ENCODE data around the gene PVR.
"Not testable (repeated sequence)": the region's sequence is repeated elsewhere in the genome, so short reads cannot be mapped to it uniquely, and the experiment has no call there.

PVR gene

DNA sequence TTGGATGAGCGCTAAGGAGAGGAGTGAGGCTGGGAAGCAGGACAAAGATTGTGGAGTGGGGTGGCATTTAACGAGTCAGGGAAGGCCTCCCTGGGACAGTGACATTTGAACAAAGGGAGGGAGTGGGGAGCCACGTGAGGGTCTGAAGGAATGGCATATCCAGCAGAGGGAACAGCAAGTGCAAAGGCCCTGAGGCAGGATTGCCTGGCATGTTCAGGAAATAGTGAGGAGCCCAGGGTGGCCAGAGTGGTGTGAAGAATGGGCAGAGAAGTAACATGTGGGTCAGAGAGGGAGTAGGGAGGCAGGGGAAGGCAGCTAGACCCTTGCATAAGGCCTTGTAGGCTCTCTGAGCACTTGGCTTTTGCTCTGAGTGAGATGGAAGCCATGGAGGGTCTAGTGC, 14.9 kb upstream of the PVR start:
- H3K4me3 ChIP-seq (ENCODE audit: low read length), result no peak overlapping the region
- no peak for TF ChIP-seq ZNF274 (IDR thresholded peaks at IDR 0.05; ENCODE audit: low read depth, low read length)

DNA sequence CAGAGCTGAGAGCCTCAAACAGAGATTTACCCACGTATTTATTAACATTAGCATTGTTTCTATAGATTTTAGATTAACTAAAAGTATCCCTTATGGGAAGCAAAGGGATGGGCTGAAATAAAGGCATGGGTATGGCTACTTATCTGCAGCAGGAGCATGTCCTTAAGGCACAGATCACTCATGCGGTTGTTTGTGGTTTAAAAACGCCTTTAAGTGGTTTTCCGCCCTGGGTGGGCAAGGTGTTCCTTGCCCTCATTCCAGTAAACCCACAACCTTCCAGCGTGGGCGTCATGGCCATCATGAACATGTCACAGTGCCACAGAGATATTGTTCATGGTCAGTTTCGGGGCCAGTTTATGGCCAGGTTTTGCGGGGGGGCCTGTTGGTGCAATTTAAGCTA, 12.1 kb upstream of the PVR start:
- not testable (repeated sequence) for H3K4me3 ChIP-seq (ENCODE audit: low read length)

DNA sequence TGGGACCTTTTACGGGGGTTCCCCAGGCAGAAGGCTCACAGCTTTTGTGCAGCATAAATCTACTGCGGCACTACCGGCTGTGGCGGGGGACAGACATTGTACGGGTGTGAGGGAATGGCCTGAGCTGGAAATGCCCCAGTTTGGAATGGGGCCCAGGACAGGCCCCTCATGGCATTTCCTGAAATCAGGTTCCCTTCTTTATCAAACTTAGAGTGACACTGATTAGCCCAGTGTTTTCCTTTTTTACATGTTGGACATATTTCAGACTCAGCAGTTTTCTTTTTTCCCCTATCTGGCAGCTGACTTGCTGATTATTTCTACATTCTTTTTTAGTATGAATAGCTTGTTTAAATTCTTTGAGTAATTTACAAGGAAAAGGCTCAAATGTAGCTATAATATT, 9.7 kb upstream of the PVR start:
- not testable (repeated sequence) for H3K4me3 ChIP-seq (ENCODE audit: low read length)

DNA sequence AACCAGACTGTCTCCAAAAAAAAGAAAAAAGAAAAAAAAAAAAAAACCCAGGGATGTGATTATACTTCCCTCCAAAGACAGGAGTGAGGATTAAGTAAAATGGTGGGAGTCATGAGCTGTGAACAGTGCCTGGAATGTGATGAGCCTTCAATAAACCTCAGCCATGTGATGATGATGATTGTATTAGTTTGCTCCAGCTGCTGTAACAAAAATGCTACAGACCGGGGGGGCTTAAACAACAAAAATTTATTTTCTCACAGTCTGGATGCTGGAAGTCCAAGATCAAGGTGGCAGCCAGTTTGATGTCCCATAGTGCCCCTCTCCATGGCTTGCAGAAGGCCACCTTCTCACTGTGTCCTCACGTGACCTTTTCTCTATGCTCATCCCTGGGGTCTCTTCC, 8.9 kb upstream of the PVR start:
- TF ChIP-seq ZNF274 (IDR thresholded peaks at IDR 0.05; ENCODE audit: low read depth, low read length), result no peak
- no peak overlapping the region for H3K4me3 ChIP-seq (ENCODE audit: low read length)

DNA sequence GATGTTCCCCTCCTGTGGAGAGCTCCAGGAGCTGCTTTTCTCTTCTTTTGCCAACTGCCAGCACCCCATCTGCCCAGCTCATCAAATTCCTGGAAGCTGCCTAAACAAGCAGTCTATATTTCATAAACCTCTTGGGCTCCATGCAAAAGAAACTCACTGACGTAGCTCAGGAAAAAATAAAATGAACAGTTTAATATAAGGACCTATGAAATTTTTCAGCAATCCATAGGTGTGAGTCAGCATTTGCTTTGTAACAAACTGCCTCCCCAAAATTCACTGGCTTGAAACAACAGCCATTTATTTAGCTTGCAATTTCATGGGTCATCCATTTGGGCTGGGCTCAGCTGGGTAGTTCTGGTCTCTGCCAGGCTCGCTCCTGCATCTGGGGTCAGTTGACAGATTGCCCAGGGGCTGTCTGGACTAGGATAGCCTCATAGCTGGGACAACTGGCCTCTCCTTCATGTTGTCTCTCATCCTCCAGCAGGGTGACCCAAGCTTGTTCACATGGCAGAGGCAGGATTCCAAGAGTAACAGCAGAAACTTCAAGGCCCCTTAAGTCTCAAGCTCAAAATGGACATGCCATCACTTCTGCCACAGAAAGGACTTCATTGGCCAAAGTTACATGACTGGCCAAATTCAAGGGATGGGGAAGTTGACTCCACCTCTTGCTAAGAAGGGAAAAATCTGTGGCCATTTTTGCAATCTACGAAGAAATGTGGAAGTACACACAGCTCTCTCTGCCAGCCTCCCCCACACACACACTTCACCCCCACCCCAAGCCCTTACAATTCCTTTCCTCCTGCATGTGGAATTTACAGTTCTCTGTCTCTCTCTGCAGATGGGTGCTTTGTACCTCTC, 7.9 kb upstream of the PVR start:
- no peak overlapping the region for H3K4me3 ChIP-seq (ENCODE audit: low read length)
- TF ChIP-seq ZNF274 (IDR thresholded peaks at IDR 0.05; ENCODE audit: low read depth, low read length), result no peak

DNA sequence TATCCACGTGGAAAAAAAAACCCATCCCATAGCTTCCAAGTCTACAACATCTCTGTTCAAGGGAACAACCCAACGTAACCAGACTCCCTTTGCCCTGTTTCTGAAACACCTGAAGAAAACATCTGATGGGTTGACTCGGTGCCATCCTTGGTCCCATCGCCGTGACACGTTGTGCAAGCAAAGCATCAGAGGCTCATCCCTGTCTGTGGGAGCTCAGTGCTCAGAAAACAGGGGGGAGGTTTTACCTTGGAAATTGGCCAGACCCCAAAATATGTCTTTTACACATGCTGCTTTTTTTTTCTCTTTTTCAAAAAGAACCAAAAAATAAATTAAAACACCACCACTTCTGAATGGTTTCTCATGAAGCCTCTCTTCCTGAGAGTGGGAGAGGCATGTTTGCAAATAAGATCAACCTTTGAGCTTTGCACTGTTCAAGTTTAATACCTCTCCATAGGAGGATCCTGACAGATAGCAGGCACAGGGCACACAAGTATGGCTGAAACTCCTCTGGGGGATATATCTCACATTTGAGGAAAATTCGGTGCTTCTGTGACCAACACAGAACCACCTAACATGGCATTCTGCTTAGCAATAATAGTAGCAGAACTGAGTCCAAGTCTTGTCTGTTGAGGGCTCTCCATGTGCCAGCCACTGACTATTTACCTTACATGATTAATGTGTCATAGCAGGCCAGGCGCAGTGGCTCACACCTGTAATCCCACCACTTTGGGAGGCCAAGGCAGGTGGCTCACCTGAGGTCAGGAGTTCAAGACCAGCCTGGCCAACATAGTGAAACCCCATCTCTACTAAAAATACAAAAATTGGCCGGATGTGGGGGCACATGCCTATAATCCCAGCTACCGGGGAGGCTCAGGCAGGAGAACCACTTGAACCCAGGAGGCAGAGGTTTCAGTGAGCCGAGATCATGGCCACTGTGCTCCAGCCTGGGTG, 7.0 kb upstream of the PVR start:
- H3K4me3 ChIP-seq (ENCODE audit: low read length), result no peak overlapping the region
- TF ChIP-seq ZNF274 (IDR thresholded peaks at IDR 0.05; ENCODE audit: low read depth, low read length), result no peak

DNA sequence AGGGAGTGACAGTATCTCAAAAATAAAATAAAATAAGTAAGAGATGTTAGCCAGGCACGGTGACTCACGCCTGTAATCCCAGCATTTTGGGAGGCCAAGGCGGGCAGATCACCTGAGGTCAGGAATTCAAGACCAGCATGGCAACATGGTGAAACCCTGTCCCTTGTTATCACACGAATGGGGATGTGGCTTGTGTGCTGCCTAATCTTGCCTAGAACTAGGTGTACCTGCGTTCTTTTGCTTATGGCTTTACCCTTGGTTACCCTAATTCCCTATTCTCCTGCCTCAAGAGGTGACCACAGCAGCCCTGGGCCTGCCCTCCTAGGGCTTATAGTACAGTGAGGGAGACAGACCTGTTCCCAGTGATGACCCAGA, 6.3 kb upstream of the PVR start:
- H3K4me3 ChIP-seq (ENCODE audit: low read length), result no peak overlapping the region
- TF ChIP-seq ZNF274 (IDR thresholded peaks at IDR 0.05; ENCODE audit: low read depth, low read length), result no peak

DNA sequence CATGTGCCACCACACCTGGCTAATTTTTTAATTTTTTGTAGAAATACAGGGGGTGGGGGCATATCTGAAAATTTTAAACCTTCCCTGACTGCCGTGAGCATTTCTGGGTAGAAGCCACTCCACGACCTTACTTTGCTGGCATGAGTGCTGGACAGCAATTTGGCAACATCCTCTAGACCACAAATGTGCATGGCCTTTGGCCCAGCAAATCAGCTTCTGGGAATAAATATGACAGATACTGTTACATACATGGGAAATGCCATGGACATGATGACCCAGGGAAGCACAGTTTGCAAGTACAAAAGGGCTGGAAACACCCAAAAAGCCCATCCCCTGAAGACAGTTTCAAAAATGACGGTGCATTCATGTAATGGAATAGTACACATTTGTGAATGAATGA, 3.2 kb upstream of the PVR start:
- no peak for TF ChIP-seq ZNF274 (IDR thresholded peaks at IDR 0.05; ENCODE audit: low read depth, low read length)
- no peak overlapping the region for H3K4me3 ChIP-seq (ENCODE audit: low read length)

DNA sequence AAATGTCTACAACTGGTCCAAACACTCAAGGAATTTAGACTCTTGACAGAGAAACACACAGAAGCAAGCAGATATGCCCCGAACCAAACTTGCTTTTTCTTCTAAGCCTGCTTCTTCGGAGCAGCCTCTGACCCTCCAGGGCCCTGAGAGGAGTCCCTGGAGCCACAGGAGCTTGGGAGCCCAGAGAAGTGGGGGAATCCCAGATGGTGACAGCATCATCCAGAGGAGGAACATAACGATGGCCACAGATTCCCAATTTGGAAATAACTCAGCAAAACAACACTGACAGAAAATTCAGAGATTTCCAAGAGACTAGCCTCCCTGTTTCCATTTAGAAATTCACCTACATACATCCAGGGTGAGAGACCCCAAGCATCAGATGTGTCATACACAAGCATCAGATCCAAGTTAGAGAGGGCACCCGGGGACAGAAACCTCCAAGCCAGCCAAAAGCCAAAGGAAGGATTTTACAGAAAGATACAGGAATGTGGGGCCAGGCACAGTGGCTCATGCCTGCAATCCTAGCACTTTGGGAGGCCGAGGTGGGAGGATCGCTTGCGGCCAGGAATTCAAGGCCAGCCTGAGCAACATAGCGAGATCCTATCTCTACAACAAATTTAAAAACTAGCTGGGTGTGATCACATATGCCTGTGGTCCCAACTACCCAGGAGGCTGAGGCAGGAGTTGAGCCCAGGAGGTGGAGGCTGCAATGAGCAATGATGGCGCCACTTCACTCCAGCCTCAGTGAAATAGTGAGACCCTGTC, 2.0 kb upstream of the PVR start:
- no peak overlapping the region for H3K4me3 ChIP-seq (ENCODE audit: low read length)
- no peak for TF ChIP-seq ZNF274 (IDR thresholded peaks at IDR 0.05; ENCODE audit: low read depth, low read length)

DNA sequence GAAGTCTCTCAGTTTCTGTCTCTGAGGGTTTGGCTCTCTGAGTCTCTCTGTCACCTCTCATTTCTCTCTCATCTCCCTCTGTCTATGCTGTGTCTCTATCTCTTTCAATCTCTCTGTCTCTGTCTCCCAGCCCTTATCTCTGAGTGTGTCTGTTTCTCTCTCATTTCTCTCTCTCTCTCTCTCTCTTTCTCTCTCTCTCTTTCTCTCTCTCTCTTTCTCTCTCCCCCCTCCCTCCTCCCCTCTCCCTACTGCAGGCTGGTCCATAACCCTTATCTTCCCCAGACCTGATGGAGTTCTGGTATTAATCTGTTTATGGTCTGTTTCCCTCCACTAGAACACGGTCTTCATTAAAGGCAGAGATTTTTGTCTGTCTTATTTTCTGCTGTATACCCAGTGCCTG, 1.3 kb upstream of the PVR start:
- no peak for TF ChIP-seq ZNF274 (IDR thresholded peaks at IDR 0.05; ENCODE audit: low read depth, low read length)

DNA sequence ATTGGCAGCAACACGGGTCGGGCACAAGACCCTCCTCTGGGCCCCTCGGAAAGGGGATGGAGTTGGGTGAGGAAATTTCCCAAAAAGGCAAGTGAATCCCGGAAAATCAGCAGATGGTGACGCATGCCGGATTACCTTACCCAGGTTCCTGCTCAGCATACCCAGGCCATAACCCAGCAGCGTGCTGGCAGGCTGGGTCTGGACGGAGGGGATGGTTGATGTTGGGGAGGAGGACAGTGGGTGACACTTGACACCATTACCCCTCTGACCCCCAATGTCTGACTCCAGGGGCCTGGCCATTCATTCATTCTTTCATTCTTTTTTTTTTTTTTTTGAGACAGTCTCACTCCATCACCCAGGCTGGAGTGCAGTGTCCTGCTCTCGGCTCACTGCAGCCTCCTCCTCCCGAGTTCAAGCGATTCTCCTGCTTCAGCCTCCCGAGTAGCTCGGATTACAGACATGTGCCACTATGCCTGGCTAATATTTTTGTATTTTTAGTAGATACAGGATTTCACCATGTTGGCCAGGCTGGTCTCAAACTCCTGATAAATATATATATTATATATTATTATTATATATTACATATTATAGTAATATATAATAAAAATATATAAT, 799 bp downstream of the PVR start:
- TF ChIP-seq ZNF274 (IDR thresholded peaks at IDR 0.05; ENCODE audit: low read depth, low read length), result no peak
- peak overlapping the region; percentile 54 for H3K4me3 ChIP-seq (ENCODE audit: low read length)

More for the DNA sequence above, 1.3 kb upstream of the PVR start:
- no peak overlapping the region for H3K4me3 ChIP-seq (ENCODE audit: low read length)

DNA sequence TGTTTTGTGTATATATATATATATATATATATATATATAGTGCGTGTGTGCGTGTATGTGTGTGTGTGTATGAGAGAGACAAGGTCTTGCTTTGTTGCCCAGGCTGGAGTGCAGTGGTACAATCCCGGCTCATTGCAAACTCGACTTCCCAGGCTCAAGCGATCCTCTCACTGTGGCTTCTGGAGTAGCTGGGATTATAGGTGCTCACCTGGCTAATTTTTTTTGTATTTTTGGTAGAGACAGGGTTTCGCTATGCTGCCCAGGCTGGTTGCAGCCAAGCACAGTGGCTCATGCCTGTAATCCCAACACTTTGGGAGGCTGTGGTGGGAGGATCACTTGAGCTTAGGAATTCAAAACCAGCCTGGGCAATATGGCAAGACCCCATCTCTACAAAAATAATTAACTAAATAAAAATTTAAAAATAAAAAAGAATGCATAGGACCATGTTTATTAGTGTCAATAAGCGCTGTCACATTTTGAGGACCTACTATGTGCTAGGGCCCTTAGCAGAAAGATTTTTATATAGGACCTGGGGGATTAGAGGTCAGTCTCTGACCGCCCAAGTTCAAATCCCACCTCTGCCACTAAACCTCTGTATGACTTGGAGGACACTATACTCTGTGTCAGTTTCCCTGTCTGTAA, 1.8 kb downstream of the PVR start:
- TF ChIP-seq ZNF274 (IDR thresholded peaks at IDR 0.05; ENCODE audit: low read depth, low read length), result no peak
- no peak overlapping the region for H3K4me3 ChIP-seq (ENCODE audit: low read length)

DNA sequence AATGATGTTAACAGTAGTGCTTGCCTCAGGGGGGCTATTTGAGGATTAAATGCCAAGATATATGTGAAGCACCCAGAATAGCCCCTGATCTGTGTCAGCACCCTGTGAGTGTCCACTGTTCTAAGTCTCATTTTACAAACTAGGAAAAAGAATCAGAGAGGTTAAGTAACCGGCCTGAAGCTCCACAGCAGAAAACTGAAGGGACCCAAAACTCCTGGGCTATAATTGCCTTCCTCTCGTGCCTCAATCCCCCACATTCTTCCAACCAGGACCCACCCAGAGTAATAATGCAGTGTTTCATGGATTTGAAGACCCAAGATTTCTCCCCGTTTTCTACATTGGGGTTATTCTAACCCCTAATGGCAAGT, 2.3 kb downstream of the PVR start:
- no peak for TF ChIP-seq ZNF274 (IDR thresholded peaks at IDR 0.05; ENCODE audit: low read depth, low read length)
- H3K4me3 ChIP-seq (ENCODE audit: low read length), result no peak overlapping the region

DNA sequence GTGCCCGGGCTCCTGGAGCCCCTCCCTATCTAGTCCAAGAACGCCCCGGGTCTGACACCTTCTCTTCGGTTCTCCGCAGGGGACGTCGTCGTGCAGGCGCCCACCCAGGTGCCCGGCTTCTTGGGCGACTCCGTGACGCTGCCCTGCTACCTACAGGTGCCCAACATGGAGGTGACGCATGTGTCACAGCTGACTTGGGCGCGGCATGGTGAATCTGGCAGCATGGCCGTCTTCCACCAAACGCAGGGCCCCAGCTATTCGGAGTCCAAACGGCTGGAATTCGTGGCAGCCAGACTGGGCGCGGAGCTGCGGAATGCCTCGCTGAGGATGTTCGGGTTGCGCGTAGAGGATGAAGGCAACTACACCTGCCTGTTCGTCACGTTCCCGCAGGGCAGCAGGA, 3.4 kb downstream of the PVR start:
- H3K4me3 ChIP-seq (ENCODE audit: low read length), result no peak overlapping the region
- TF ChIP-seq ZNF274 (IDR thresholded peaks at IDR 0.05; ENCODE audit: low read depth, low read length), result no peak
